ENCODE data around the gene GEMIN7. TPM values are rescaled to one million over a fixed set of nuclear protein-coding genes. Genes with fewer than 3 reads are reported as not detected.

The GEMIN7 gene
- total RNA-seq, 4 donors from 2014 or later, result 18.8 to 29.8 (median 20.5) TPM

GRCh38 chr19:45107621-45108150 is 28.6 kb downstream of the GEMIN7 start:
- Histone ChIP-seq H3K27me3 (no peaks in the 10 kb centered on the region), H3K36me3 (no peaks in the 10 kb centered on the region), H3K4me1 (peaks cover 19% of the 10 kb centered on the region), H3K4me3 (no peak overlapping the region), H3K27ac (no peak overlapping the region), H3K9me3 (no peaks in the 10 kb centered on the region)
- no peak for DNase-seq (ENCODE audit: low spot score in 2 of 2)
- TF ChIP-seq POLR2AphosphoS5 (IDR thresholded peaks at IDR 0.05) (no peak), POLR2A (IDR thresholded peaks at IDR 0.05) (no peak), CTCF (IDR thresholded peaks at IDR 0.05) (no peak)
- WGBS, result 82% methylated on average over 12 of the region's 12 CpGs

DNA sequence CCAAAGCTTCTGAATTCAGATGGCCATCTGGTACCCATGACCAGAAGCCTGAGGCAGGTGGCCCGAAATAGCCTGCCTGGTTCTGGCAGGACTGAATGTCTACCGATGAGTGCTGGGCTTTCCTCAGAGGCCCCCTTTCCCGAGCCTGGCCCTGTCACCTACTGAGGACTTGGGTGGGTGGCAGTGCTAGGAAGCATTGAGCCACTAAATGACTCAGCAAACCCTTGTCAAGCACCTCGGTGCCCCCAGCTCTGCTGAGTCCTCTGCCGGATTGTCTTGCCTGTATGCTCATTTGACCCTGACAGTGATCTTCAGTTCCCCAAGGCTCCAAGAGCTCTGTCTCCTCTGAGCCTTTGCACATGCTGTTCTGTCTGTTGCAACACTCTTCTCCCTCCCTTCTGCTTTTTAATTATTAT is 31.8 kb downstream of the GEMIN7 start:
- H3K27me3 ChIP-seq, result no peaks in the 10 kb centered on the region
- no peak overlapping the region for H3K4me3 ChIP-seq
- peaks cover 7% of the 10 kb centered on the region for H3K4me1 ChIP-seq
- no peak for DNase-seq (ENCODE audit: low spot score in 2 of 2)
- H3K9me3 ChIP-seq, result no peaks in the 10 kb centered on the region
- H3K27ac ChIP-seq, result no peak overlapping the region
- no peaks in the 10 kb centered on the region for H3K36me3 ChIP-seq
- TF ChIP-seq EP300 (IDR thresholded peaks at IDR 0.05) (no peak), CTCF (IDR thresholded peaks at IDR 0.05) (no peak), POLR2A (IDR thresholded peaks at IDR 0.05) (no peak), POLR2AphosphoS5 (IDR thresholded peaks at IDR 0.05) (no peak)
- WGBS, result 81% methylated on average over 5 of the region's 5 CpGs

DNA sequence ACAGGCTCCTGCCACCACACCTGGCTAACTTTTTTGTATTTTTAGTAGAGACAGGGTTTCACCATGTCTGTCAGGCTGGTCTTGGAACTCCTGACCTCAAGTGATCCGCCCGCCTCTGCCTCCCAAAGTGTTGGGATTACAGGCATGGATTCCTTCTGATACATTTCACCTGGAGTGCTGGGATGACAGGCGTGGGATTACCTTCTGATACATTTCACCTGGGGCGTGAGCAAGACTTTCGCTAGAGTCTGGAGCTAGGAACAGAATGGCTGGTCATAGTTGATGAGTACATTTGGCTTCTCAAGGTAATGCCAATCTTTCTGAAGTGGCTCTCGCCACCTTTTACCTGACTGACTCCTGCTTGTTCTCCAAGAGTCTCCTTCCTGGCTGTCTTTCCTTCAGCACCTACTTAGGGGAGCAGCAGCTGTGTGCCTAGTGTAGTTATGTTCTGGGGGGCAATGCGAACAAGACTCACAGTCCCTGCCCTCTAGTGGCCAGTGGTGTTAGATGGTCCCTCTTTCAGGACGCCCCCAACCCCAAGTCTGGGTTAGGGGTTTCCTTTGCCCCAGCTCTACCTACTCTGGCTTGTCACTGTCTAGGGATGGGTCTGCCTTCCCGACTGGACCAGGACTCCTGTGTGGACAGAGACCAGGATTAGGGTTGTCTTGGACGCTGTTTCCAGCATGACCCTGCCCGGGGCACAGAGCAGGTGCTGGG is 33.2 kb downstream of the GEMIN7 start:
- 92% methylated on average over 10 of the region's 11 CpGs for WGBS
- no peak overlapping the region for H3K4me3 ChIP-seq
- no peaks in the 10 kb centered on the region for H3K27me3 ChIP-seq
- no peaks in the 10 kb centered on the region for H3K36me3 ChIP-seq
- H3K27ac ChIP-seq, result no peak overlapping the region
- no peak for DNase-seq (ENCODE audit: low spot score in 2 of 2)
- no peaks in the 10 kb centered on the region for H3K9me3 ChIP-seq
- TF ChIP-seq EP300 (IDR thresholded peaks at IDR 0.05) (no peak), POLR2A (IDR thresholded peaks at IDR 0.05) (no peak), CTCF (IDR thresholded peaks at IDR 0.05) (no peak), POLR2AphosphoS5 (IDR thresholded peaks at IDR 0.05) (no peak)
- H3K4me1 ChIP-seq, result peaks cover 17% of the 10 kb centered on the region

DNA sequence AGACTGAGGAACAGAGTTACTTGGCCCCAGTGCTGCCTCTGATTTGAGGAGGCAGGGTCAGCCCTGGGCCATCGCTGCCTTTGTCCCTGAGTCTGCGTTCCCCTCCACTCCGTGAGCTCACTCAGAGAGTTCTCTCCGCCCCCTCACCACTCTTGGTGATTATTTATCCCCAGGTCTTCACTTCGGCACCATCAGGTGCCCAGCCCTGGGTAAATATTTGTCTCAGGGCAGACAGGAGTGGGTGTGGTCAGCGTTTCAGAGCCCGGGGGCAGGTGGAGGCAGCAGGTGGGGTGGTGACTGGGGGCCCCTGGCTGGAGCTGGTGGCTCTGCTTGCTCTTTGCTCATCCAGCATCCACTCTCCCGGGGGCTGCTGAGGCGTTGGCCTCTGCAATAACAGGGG is 34.6 kb downstream of the GEMIN7 start:
- H3K9me3 ChIP-seq, result no peaks in the 10 kb centered on the region
- no peaks in the 10 kb centered on the region for H3K36me3 ChIP-seq
- peaks cover 31% of the 10 kb centered on the region for H3K4me1 ChIP-seq
- no peak for DNase-seq (ENCODE audit: low spot score in 2 of 2)
- 59% methylated on average over 9 of the region's 9 CpGs for WGBS
- no peak overlapping the region for H3K27ac ChIP-seq
- no peak overlapping the region for H3K4me3 ChIP-seq
- TF ChIP-seq CTCF (IDR thresholded peaks at IDR 0.05) (no peak), POLR2AphosphoS5 (IDR thresholded peaks at IDR 0.05) (no peak), POLR2A (IDR thresholded peaks at IDR 0.05) (no peak), EP300 (IDR thresholded peaks at IDR 0.05) (no peak)
- no peaks in the 10 kb centered on the region for H3K27me3 ChIP-seq

GRCh38 chr19:45114116-45114515 is 35.1 kb downstream of the GEMIN7 start:
- H3K27me3 ChIP-seq, result no peaks in the 10 kb centered on the region
- TF ChIP-seq CTCF (IDR thresholded peaks at IDR 0.05) (no peak), POLR2AphosphoS5 (IDR thresholded peaks at IDR 0.05) (no peak), EP300 (IDR thresholded peaks at IDR 0.05) (no peak), POLR2A (IDR thresholded peaks at IDR 0.05) (no peak)
- H3K9me3 ChIP-seq, result no peaks in the 10 kb centered on the region
- H3K36me3 ChIP-seq, result no peaks in the 10 kb centered on the region
- peaks cover 36% of the 10 kb centered on the region for H3K4me1 ChIP-seq
- 80% methylated on average over 2 of the region's 4 CpGs for WGBS
- no peak for DNase-seq (ENCODE audit: low spot score in 2 of 2)
- H3K4me3 ChIP-seq, result no peak overlapping the region
- H3K27ac ChIP-seq, result no peak overlapping the region

Data from suprapubic skin (tissue), 4 donors.